Ishikawa (cell line): ENCODE data around the gene PRDM16.

ENCODE experiments used
- CEBPB ChIP-seq: IDR thresholded peaks from 2 replicates; pipeline ENCODE4 v1.6.1; 2012
- CREB1 ChIP-seq: IDR thresholded peaks from 2 replicates; pipeline ENCODE4 v1.6.1; 2012; ENCODE audit warnings: low read depth
- EGR1 ChIP-seq: IDR thresholded peaks from 2 replicates; pipeline ENCODE4 v1.6.1; 2012
- EP300 ChIP-seq: IDR thresholded peaks from 2 replicates; pipeline ENCODE4 v1.6.1; 2012; ENCODE audit warnings: borderline replicate concordance
- FOXM1 ChIP-seq: IDR thresholded peaks from 2 replicates; pipeline ENCODE4 v1.6.1; 2012; ENCODE audit warnings: low read depth, borderline replicate concordance
- NFIC ChIP-seq: IDR thresholded peaks from 2 replicates; pipeline ENCODE4 v1.6.1; 2012
- RAD21 ChIP-seq: IDR thresholded peaks from 2 replicates; pipeline ENCODE4 v1.6.1; 2012; ENCODE audit warnings: low read depth
- REST ChIP-seq: IDR thresholded peaks from 2 replicates; pipeline ENCODE4 v1.6.1; 2012; ENCODE audit warnings: low read depth, mild to moderate bottlenecking
- TAF1 ChIP-seq: IDR thresholded peaks from 2 replicates; pipeline ENCODE4 v1.6.1; 2012; ENCODE audit warnings: low read depth, mild to moderate bottlenecking
- TCF12 ChIP-seq: IDR thresholded peaks from 2 replicates; pipeline ENCODE4 v1.6.1; 2012; ENCODE audit warnings: low read depth
- TEAD4 ChIP-seq: IDR thresholded peaks from 2 replicates; pipeline ENCODE4 v1.6.1; 2012
- USF1 ChIP-seq: IDR thresholded peaks from 2 replicates; pipeline ENCODE4 v1.6.1; 2012
- YY1 ChIP-seq: IDR thresholded peaks from 2 replicates; pipeline ENCODE4 v1.6.1; 2012; ENCODE audit warnings: low read depth
- ZBTB7A ChIP-seq: IDR thresholded peaks from 2 replicates; pipeline ENCODE4 v1.6.1; 2012; ENCODE audit warnings: low read depth
- TF ChIP-seq, protein P1 (sequence below): IDR thresholded peaks from 2 replicates; pipeline ENCODE4 v1.6.1; 2012

Gene PRDM16

GRCh38 chr1:3450983-3451382 is 382.0 kb downstream of the PRDM16 start:
- TF ChIP-seq YY1: no peak
- TF ChIP-seq TCF12: no peak
- TF ChIP-seq TAF1: no peak
- no peak for TF ChIP-seq NFIC
- TF ChIP-seq CREB1: no peak
- no peak for TF ChIP-seq EP300
- no peak for TF ChIP-seq TEAD4
- TF ChIP-seq FOXM1: no peak
- TF ChIP-seq EGR1: no peak
- TF ChIP-seq ZBTB7A: no peak
- no peak for TF ChIP-seq REST
- TF ChIP-seq RAD21: no peak
- no peak for TF ChIP-seq USF1
- TF ChIP-seq, protein P1, sequence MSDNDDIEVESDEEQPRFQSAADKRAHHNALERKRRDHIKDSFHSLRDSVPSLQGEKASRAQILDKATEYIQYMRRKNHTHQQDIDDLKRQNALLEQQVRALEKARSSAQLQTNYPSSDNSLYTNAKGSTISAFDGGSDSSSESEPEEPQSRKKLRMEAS: no peak

DNA sequence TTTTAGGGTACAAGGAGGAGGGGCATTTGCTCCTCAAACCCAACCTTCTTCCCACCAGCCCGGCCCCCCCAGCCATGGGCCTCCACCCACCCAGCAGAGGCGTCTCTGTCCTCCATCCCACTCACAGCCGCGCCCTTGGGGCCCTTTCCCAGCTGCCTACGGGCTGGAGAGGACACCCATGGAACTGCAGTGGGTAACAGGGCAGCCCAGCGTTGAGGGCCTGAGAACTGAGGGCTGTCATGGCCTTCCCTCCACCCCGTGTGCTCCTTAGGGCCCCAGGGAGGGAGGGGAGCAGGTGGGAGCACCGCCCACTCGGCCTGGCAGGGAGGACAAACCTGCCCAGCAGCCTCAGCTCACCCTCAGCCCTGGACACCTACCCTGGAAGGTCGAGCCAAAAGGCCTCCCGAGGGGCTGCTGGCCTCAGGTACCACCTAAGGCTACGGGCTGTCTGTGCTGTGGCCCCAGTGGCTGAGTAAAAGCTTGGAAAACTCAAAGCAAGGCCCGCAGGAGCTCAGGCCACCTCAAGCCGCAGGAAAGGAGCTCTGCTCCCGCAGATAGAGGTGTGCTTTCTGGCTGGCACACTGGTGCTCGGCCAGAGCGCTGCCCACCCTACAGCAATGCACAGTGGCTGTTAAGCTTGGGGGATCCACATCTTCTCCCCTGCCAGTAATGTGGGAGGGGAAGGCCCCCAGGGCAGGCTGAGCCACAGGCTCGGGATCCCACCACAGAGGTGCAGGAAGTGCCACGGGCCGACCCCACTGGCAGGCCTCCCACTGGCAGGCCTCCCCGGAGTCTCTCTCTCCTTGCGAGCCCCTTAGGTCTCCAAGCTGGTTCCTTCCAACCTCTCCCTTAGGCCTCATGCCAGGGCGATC is 383.2 kb downstream of the PRDM16 start:
- TF ChIP-seq NFIC (no peak), TAF1 (no peak), EP300 (no peak), TEAD4 (no peak), FOXM1 (no peak), RAD21 (no peak), EGR1 (no peak), TCF12 (no peak), REST (no peak)

- TF ChIP-seq EGR1: no peak
- no peak for TF ChIP-seq EP300
- TF ChIP-seq CREB1: no peak
- no peak for TF ChIP-seq USF1
- TF ChIP-seq YY1: no peak
- TF ChIP-seq CEBPB: no peak
- TF ChIP-seq, protein P1: no peak
- TF ChIP-seq FOXM1: no peak
- TF ChIP-seq NFIC: no peak
- no peak for TF ChIP-seq TAF1
- TF ChIP-seq TEAD4: no peak
- TF ChIP-seq RAD21: no peak
- TF ChIP-seq ZBTB7A: no peak
- no peak for TF ChIP-seq TCF12
- TF ChIP-seq REST: no peak
Observed at GRCh38 chr1:3452866-3453175, 383.8 kb downstream of the PRDM16 start.

- no peak for TF ChIP-seq EGR1
- TF ChIP-seq CEBPB: no peak
- TF ChIP-seq EP300: no peak
- no peak; the same call in none of the 2 replicates for TF ChIP-seq ZBTB7A
- TF ChIP-seq TEAD4: no peak
- no peak for TF ChIP-seq USF1
- no peak for TF ChIP-seq CREB1
- TF ChIP-seq, protein P1: no peak
- peak; percentile 96 for TF ChIP-seq RAD21
Observed at GRCh38 chr1:3453203-3453761, 384.3 kb downstream of the PRDM16 start.
